IPS-18a (cell line): ENCODE measurements around the gene OLA1.

Source experiments
- H3K27ac ChIP-seq: one replicate; pipeline ENCODE4 v1.5.1; 2013; ENCODE audit warnings: low read length
- H3K27me3 ChIP-seq: one replicate; pipeline ENCODE4 v1.6.1; 2013; ENCODE audit warnings: mild to moderate bottlenecking, low read length; ENCODE audit not compliant: control insufficient read depth, insufficient read depth
- H3K36me3 ChIP-seq: one replicate; pipeline ENCODE4 v1.6.1; 2013; ENCODE audit warnings: low read depth, low read length; ENCODE audit not compliant: control insufficient read depth
- H3K4me1 ChIP-seq: one replicate; pipeline ENCODE4 v1.6.1; 2013; ENCODE audit warnings: low read depth, low read length; ENCODE audit not compliant: control insufficient read depth
- H3K4me3 ChIP-seq: one replicate; pipeline ENCODE4 v1.5.1; 2013; ENCODE audit warnings: low read length
- H3K9ac ChIP-seq: one replicate; pipeline ENCODE4 v1.6.1; 2013; ENCODE audit warnings: mild to moderate bottlenecking, low read length, moderate library complexity
- H3K9me3 ChIP-seq: one replicate; pipeline ENCODE4 v1.6.1; 2013; ENCODE audit warnings: low read depth, low read length; ENCODE audit not compliant: control insufficient read depth

OLA1 gene

GRCh38 chr2:174058026-174058425 is 190.3 kb downstream of the OLA1 start:
- H3K9ac ChIP-seq: no peak overlapping the region
- no peak overlapping the region for H3K27ac ChIP-seq
- H3K4me1 ChIP-seq: peaks cover 25% of the 10 kb centered on the region
- H3K4me3 ChIP-seq: no peak overlapping the region
- no peaks in the 10 kb centered on the region for H3K9me3 ChIP-seq
- H3K27me3 ChIP-seq: no peaks in the 10 kb centered on the region
- H3K36me3 ChIP-seq: no peaks in the 10 kb centered on the region

- Histone ChIP-seq H3K4me1 (peaks cover 30% of the 10 kb centered on the region), H3K36me3 (no peaks in the 10 kb centered on the region), H3K27me3 (no peaks in the 10 kb centered on the region), H3K4me3 (no peak overlapping the region), H3K27ac (no peak overlapping the region), H3K9ac (no peak overlapping the region), H3K9me3 (no peaks in the 10 kb centered on the region)
Measured at GRCh38 chr2:174054926-174055325, 193.4 kb downstream of the OLA1 start.

DNA sequence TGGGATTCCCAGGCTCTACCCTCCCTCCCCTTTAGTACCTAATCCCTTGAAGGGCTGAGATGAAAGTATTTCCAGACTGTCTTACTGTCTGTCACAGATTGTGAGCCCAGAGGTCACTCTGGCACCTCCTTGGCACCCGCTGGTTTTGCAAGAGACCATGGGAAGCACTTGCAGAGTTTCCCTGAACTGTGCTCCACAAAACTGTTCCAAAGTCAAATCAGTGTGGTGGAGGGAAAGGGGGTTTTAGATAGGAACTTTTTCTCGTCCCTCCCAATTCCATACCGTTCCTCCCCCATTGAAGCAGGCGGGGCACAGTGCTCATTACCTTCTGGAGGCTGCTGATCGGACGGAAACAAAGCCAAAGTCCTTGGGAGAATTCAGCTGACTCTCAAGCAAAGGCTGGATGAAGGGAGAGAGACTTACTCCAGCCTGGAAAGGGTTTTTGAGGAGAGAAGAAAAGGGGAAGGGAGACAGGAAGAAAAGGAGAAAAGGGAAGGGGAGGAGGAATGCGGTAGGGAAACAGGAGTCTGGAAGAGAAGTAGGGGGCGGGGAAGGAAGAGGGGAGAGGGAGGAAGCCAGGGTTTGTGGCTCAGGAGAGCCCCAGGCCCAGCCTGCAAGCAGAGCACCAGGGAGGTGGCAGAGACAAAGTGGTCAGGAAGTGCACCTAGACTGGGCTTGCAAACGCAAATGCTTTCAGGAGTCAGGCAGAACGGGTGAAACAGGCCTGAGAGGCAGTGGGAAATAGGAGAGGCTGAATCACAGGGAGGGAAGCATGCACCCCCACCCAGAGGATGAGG is 194.8 kb downstream of the OLA1 start:
- no peaks in the 10 kb centered on the region for H3K9me3 ChIP-seq
- H3K36me3 ChIP-seq: no peaks in the 10 kb centered on the region
- H3K9ac ChIP-seq: no peak overlapping the region
- peak overlapping the region; percentile 31 for H3K4me3 ChIP-seq
- peaks cover 33% of the 10 kb centered on the region for H3K4me1 ChIP-seq
- no peaks in the 10 kb centered on the region for H3K27me3 ChIP-seq
- H3K27ac ChIP-seq: no peak overlapping the region

GRCh38 chr2:174052584-174052976 is 195.8 kb downstream of the OLA1 start:
- H3K9ac ChIP-seq: no peak overlapping the region
- H3K4me1 ChIP-seq: peaks cover 35% of the 10 kb centered on the region
- H3K9me3 ChIP-seq: no peaks in the 10 kb centered on the region
- no peaks in the 10 kb centered on the region for H3K27me3 ChIP-seq
- no peaks in the 10 kb centered on the region for H3K36me3 ChIP-seq
- no peak overlapping the region for H3K4me3 ChIP-seq
- H3K27ac ChIP-seq: no peak overlapping the region

DNA sequence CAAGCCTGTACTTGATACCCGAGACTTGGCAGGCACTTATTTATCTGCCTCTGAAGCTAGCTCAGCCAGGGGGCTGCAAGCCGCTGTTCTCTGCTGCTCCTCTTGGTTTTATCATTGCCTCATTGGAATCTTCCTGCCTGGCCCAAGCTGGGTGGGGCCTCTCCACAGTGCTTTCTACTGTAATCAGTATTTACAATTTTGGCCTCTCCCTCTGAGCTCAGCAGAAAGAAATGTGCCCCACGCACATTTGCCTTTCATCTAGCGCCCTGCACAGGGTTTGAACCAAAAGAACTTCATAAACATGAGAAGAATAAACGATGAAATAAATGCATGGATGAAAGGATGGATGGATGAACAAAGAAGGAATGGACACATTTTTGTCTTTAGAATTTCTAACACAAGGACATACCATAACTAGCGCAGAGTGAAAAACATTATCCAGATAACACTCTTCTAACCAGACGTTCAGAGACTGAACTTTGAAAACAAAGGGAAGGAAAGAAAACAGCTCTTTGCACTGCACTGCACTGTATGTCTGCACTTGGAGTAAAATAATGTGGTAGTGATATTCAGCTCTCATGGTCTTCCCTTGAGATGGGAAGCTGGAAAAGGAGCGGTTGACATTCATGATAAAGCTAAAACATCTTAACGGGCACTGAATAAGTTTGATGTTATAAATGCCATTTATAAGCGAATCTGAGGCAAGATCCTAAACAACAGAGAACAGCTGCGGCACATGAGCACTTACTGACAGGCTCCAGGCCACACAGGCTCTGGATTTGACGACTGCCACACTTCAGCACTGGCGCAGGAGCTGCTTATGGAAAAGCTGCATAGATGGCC is 196.4 kb downstream of the OLA1 start:
- H3K36me3 ChIP-seq: no peaks in the 10 kb centered on the region
- H3K9ac ChIP-seq: no peak overlapping the region
- H3K4me1 ChIP-seq: peaks cover 35% of the 10 kb centered on the region
- no peaks in the 10 kb centered on the region for H3K27me3 ChIP-seq
- no peaks in the 10 kb centered on the region for H3K9me3 ChIP-seq
- no peak overlapping the region for H3K4me3 ChIP-seq
- peak overlapping the region; percentile 40 for H3K27ac ChIP-seq

- H3K36me3 ChIP-seq: no peaks in the 10 kb centered on the region
- no peaks in the 10 kb centered on the region for H3K27me3 ChIP-seq
- peak overlapping the region; percentile 40 for H3K27ac ChIP-seq
Measured at GRCh38 chr2:174051068-174051467, 197.3 kb downstream of the OLA1 start.

GRCh38 chr2:174049895-174050294 is 198.4 kb downstream of the OLA1 start:
- Histone ChIP-seq H3K27ac (no peak overlapping the region), H3K9me3 (no peaks in the 10 kb centered on the region), H3K4me3 (no peak overlapping the region), H3K9ac (no peak overlapping the region), H3K4me1 (peaks cover 35% of the 10 kb centered on the region), H3K27me3 (no peaks in the 10 kb centered on the region), H3K36me3 (no peaks in the 10 kb centered on the region)

More at GRCh38 chr2:174051068-174051467, 197.3 kb downstream of the OLA1 start:
- no peaks in the 10 kb centered on the region for H3K9me3 ChIP-seq
- H3K4me1 ChIP-seq: peaks cover 35% of the 10 kb centered on the region
- no peak overlapping the region for H3K9ac ChIP-seq
- H3K4me3 ChIP-seq: no peak overlapping the region

- Histone ChIP-seq H3K4me1 (peaks cover 24% of the 10 kb centered on the region), H3K27ac (no peak overlapping the region), H3K27me3 (no peaks in the 10 kb centered on the region), H3K9ac (no peak overlapping the region), H3K9me3 (no peaks in the 10 kb centered on the region), H3K4me3 (no peak overlapping the region), H3K36me3 (no peaks in the 10 kb centered on the region)
Measured at GRCh38 chr2:174048243-174048642, 200.1 kb downstream of the OLA1 start.

DNA sequence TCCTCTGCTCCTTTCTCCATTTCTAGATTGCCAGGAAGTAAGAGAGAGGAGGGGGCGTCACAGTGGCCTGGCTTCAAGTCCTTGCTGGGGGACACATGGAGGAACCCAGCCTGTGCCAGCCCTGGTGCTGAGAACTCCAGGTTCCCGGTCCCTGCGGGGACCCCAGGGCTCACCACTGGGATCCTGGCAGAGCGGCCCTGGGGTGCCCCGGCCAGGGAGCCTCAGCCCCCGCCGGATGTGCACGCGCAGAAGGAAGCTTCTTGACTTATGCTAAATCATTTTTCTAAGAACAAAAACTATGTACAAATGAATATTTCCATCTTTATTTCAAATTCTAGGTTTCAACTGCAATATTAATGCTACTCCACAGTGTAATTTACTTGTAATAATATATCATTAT is 200.6 kb downstream of the OLA1 start:
- H3K9me3 ChIP-seq: no peaks in the 10 kb centered on the region
- H3K27ac ChIP-seq: no peak overlapping the region
- H3K36me3 ChIP-seq: no peaks in the 10 kb centered on the region
- H3K4me1 ChIP-seq: peaks cover 21% of the 10 kb centered on the region
- no peaks in the 10 kb centered on the region for H3K27me3 ChIP-seq
- no peak overlapping the region for H3K9ac ChIP-seq
- H3K4me3 ChIP-seq: no peak overlapping the region

DNA sequence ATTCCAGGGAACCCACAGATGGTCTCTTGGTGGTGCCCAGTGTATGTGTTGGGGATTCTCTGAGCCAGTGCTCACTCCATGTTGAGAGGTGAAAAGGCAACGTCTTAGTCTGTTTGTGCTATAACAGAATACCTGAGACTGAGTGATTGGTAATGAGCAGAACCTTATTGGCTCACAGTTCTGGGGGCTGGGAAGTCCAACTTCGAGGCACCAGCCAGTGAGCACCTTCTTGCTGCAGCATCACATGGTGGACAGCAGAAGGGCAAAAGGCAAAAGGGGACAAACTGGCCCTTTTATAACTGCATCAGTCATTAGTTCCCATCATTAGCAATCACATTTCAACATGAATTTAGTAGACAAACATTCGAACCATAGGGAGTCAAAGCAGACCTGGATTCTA is 202.2 kb downstream of the OLA1 start:
- no peaks in the 10 kb centered on the region for H3K36me3 ChIP-seq
- H3K27me3 ChIP-seq: no peaks in the 10 kb centered on the region
- no peak overlapping the region for H3K27ac ChIP-seq
- peaks cover 8% of the 10 kb centered on the region for H3K4me1 ChIP-seq
- no peaks in the 10 kb centered on the region for H3K9me3 ChIP-seq
- no peak overlapping the region for H3K9ac ChIP-seq
- H3K4me3 ChIP-seq: no peak overlapping the region

DNA sequence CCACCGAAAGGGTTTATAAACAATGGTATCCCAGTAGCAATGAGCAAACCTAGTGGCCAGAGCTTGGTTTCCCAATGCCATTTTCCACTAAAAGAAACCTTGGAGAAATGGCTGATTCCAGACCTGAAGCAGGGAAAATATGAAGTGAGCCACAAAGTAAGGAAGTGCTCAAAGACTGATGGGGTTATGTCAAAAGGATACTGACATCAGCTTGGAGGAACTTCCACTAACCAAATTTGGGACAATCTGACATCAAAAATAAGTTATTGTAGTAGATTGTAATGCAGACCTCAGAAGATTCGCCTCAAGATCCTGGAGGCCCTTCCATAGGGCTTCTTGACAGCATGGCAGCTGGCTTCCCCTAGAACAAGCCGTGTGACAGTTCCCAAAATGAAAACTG is 203.8 kb downstream of the OLA1 start:
- Histone ChIP-seq H3K4me1 (peaks cover 8% of the 10 kb centered on the region), H3K9ac (no peak overlapping the region), H3K4me3 (no peak overlapping the region), H3K27me3 (no peaks in the 10 kb centered on the region), H3K9me3 (no peaks in the 10 kb centered on the region), H3K27ac (no peak overlapping the region), H3K36me3 (no peaks in the 10 kb centered on the region)

DNA sequence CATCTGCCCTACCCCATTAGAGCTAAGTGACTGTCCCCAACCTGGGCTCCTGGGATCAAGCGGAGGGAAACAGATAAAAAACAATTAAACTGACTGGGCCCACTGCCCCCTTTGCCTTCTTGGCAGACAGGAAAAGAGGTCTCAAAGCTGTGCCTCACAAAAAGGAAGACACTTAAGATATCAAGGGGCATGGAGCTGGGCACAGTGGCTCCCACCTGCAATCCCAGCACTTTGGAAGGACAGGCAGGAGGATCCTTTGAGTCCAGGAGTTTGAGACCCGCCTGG is 208.0 kb downstream of the OLA1 start:
- Histone ChIP-seq H3K27ac (no peak overlapping the region), H3K4me3 (no peak overlapping the region), H3K9ac (no peak overlapping the region), H3K27me3 (no peaks in the 10 kb centered on the region), H3K36me3 (no peaks in the 10 kb centered on the region), H3K9me3 (no peaks in the 10 kb centered on the region), H3K4me1 (peaks cover 10% of the 10 kb centered on the region)
